ENCODE results near the gene PTTG1IP. TPM values are rescaled to one million over a fixed set of nuclear protein-coding genes. Genes with fewer than 3 reads are reported as not detected.

Gene PTTG1IP
- total RNA-seq, 4 donors from 2014 or later: 217 to 419 (median 313) TPM

- H3K27me3 ChIP-seq: no peaks in the 10 kb centered on the region
- no peak for ATAC-seq
- TF ChIP-seq EP300 (IDR thresholded peaks at IDR 0.05) (no peak), POLR2AphosphoS5 (IDR thresholded peaks at IDR 0.05) (no peak), POLR2A (IDR thresholded peaks at IDR 0.05) (no peak), CTCF (IDR thresholded peaks at IDR 0.05) (no peak)
- peaks cover 0 to 24% (median 0%) of the 10 kb centered on the region in 3 donors for H3K9me3 ChIP-seq
- H3K4me1 ChIP-seq: peaks cover 0 to under 1% (median 0%) of the 10 kb centered on the region in 3 donors
- H3K36me3 ChIP-seq: no peaks in the 10 kb centered on the region
- H3K4me3 ChIP-seq: no peak overlapping the region
- no peak overlapping the region for H3K27ac ChIP-seq
- WGBS, 2 donors (ENCODE audit: low coverage in 1 of 2): 35 to 43% methylated on average over 2 to 7 of the region's 7 CpGs
These were observed 42.1 kb downstream of the PTTG1IP start for GRCh38 chr21:44831227-44831860.

GRCh38 chr21:44829507-44830092, 43.9 kb downstream of the PTTG1IP start:
- Histone ChIP-seq H3K36me3 (no peaks in the 10 kb centered on the region), H3K4me3 (no peak overlapping the region), H3K4me1 (no peaks in the 10 kb centered on the region), H3K27ac (no peak overlapping the region), H3K9me3 (peaks cover 0 to 24% (median 0%) of the 10 kb centered on the region in 3 donors), H3K27me3 (no peaks in the 10 kb centered on the region)
- TF ChIP-seq CTCF (IDR thresholded peaks at IDR 0.05) (no peak), POLR2A (IDR thresholded peaks at IDR 0.05) (no peak), POLR2AphosphoS5 (IDR thresholded peaks at IDR 0.05) (no peak), EP300 (IDR thresholded peaks at IDR 0.05) (no peak)
- no peak for ATAC-seq
- 71% methylated on average over 1 of the region's 2 CpGs; no CpG with 5 or more reads in 1 of the 2 donors for WGBS, 2 donors (ENCODE audit: low coverage in 1 of 2)

- 88 to 89% methylated on average over 4 of the region's 4 CpGs for WGBS, 2 donors (ENCODE audit: low coverage in 1 of 2)
- no peaks in the 10 kb centered on the region for H3K36me3 ChIP-seq
- no peaks in the 10 kb centered on the region for H3K4me1 ChIP-seq
- TF ChIP-seq POLR2A (IDR thresholded peaks at IDR 0.05) (no peak), POLR2AphosphoS5 (IDR thresholded peaks at IDR 0.05) (no peak)
- no peak for ATAC-seq
- H3K27me3 ChIP-seq: no peaks in the 10 kb centered on the region
- H3K4me3 ChIP-seq: no peak overlapping the region
- H3K9me3 ChIP-seq: peaks cover 0 to 24% (median 0%) of the 10 kb centered on the region in 3 donors
- no peak overlapping the region for H3K27ac ChIP-seq
These were observed 45.0 kb downstream of the PTTG1IP start for GRCh38 chr21:44828362-44829056.

- H3K4me3 ChIP-seq: no peak overlapping the region
- WGBS, 2 donors (ENCODE audit: low coverage in 1 of 2): 67 to 78% methylated on average over 1 of the region's 1 CpG
- ATAC-seq: no peak
- H3K27ac ChIP-seq: no peak overlapping the region
- peaks cover 0 to 60% (median 0%) of the 10 kb centered on the region in 3 donors for H3K9me3 ChIP-seq
- no peak for TF ChIP-seq POLR2AphosphoS5 (IDR thresholded peaks at IDR 0.05)
- TF ChIP-seq CTCF (IDR thresholded peaks at IDR 0.05): no peak
- TF ChIP-seq EP300 (IDR thresholded peaks at IDR 0.05): no peak
- no peak for TF ChIP-seq POLR2A (IDR thresholded peaks at IDR 0.05)
- H3K4me1 ChIP-seq: peaks cover 0 to 7% (median 0%) of the 10 kb centered on the region in 3 donors
- no peaks in the 10 kb centered on the region for H3K27me3 ChIP-seq
- H3K36me3 ChIP-seq: no peaks in the 10 kb centered on the region
These were observed 50.3 kb downstream of the PTTG1IP start for GRCh38 chr21:44823179-44823660.

GRCh38 chr21:44822484-44823178, 50.9 kb downstream of the PTTG1IP start:
- H3K4me3 ChIP-seq: no peak overlapping the region
- H3K27ac ChIP-seq: no peak overlapping the region
- ATAC-seq: no peak
- 66% methylated on average over 5 of the region's 5 CpGs for WGBS, 2 donors (ENCODE audit: low coverage in 1 of 2)
- peaks cover 0 to 54% (median 0%) of the 10 kb centered on the region in 3 donors for H3K9me3 ChIP-seq
- TF ChIP-seq POLR2A (IDR thresholded peaks at IDR 0.05): no peak
- no peak for TF ChIP-seq EP300 (IDR thresholded peaks at IDR 0.05)
- TF ChIP-seq CTCF (IDR thresholded peaks at IDR 0.05): no peak
- TF ChIP-seq POLR2AphosphoS5 (IDR thresholded peaks at IDR 0.05): no peak
- H3K4me1 ChIP-seq: peaks cover 0 to 9% (median 0%) of the 10 kb centered on the region in 3 donors
- no peaks in the 10 kb centered on the region for H3K36me3 ChIP-seq
- no peaks in the 10 kb centered on the region for H3K27me3 ChIP-seq
